GM21447 (cell line): Measurements from ENCODE around the gene ARF1.

ENCODE experiments used
- ATAC-seq: cut with Tn5 transposase; IDR thresholded peaks from one replicate; pipeline ENCODE4 v1.9.1; 2021; ENCODE audit not compliant: unreplicated experiment

Gene ARF1

DNA sequence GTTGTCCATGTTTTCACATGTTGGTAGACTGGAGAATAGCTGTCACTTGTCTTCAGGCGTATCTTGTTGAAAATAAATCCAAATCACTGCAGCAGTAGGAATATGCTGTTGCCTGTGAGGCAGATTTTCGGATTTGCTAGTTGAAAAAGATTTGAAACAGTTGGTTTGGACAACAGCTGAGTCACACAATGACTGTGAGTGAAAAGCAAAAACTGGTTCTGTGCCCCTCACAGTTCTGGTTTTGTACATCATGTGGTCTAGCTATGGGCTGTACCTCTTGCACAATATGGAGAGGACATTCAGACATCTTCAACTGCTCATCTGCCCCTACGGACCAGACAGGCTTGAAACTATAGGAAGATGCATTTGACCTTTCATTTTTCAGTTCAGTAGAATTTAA is 1.8 kb downstream of the ARF1 start:
- no peak for ATAC-seq

DNA sequence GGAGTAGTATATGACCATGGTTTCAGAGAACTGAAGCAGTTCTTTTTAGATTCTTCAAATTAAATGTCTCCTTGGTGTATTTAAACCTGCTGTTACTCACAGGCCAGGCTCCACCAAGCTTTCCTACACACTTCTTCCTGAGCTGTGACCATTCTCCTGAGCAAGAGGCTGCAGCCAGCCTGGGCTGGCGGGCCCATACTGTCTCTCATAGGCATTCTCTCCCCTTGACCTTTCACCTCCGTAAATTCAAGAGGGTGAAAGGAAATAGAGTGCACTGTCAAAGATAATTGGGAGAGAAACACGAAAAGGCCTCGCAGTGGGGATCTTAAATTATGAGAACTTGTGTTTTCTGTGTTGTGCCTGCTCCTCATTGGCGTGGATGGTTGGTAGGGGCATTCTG is 2.3 kb downstream of the ARF1 start:
- no peak for ATAC-seq

DNA sequence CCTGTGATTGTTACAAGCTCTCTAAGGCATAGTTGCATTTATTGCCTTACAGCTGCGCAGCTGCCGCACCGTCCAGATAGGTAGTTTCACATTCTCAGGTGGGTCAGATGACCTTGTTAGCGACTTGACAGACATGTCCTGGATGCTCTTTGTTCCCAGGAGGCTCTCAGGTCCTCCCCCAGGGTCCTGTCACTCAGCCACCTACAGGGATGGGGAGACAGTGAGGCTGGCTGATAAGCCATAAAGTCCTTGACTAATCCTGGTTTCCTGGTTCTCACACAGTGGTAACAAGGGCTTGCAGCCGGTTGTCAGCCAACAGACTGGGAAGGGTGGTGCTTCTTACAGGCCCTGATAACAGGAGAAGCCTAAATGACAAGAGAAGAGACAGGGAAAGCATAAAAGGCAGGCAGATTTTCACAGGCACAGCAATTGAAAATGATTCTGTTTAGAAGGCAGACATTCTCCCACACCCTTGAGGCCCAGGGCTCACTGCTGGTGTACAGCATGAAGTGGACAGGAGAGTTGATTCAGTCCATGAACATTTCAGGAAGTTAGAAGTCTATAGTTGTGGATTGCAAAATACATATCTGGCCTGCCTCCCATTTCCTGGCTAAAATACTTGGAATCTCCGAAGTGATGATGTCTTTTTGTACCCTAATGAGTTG is 2.9 kb downstream of the ARF1 start:
- no peak for ATAC-seq

GRCh38 chr1:228087771-228088251 is 5.3 kb downstream of the ARF1 start:
- ATAC-seq: no peak

- no peak for ATAC-seq
These were observed 6.3 kb downstream of the ARF1 start for GRCh38 chr1:228088586-228089498.

DNA sequence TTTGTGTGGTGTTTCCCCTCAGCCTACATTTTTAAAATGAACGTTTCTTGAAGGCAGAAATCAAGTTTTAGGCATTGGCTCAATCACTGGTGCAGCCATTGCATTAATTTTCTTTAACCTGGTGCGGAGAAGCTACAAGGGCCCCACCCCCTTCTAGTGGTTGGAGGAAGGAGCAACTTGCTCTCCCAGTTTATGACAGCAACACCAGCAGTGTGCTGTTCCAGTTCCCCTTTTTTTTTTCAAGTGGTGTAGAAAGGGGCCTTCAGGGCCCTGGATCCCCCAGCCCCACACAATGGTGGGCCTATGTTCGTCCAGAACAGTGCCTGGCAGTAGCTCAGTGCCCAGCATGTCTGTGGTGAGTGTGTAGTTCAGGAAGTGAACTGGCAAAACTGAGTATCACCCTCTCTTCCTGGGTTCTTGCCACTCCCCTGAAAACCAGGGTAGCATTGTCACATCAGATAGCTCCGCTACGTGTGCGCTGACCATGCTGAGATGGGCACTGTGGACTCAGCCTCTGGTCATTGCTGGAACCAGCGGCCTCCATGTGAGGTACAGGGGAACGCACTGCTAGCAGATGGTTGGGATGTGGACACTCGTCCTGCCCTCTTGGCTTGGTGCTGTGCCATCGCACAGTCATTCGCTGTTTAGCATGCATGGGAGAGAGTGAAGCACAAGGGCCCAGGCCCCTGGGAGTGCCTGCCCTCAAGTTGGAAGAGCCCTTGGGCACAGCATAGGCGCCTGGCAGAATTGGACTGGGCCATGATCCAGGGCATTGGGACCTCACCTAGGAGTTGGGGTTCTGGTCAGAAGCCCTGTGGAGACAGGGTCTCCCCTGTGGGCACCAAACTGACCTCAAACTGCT is 7.2 kb downstream of the ARF1 start:
- no peak for ATAC-seq

DNA sequence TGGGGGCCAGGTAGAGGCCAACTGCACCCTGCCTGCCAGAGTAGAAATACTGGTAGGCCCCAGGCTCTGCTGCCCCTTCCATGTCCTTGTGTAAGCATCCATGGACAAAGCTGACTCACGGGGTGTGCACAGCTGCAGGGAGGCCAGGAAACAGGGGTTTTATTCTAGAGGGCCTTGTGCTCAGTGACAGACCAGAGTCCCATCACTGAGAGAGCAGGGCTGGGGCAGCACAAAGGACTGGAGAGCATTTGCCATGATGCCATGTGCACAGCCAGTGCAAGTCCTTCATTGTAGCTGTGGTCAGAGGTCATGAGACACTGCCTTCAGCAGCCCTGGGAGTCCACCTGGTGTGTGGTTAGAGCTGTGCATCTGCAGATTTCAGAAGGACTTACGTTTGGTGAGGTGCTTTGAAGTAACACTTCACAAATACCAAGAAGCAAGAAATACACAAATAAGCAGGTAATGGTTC is 8.1 kb downstream of the ARF1 start:
- no peak for ATAC-seq

- no peak for ATAC-seq
These were observed 8.6 kb downstream of the ARF1 start for GRCh38 chr1:228091084-228091483.

- no peak for ATAC-seq
These were observed 10.0 kb downstream of the ARF1 start for GRCh38 chr1:228092342-228093049.

GRCh38 chr1:228093050-228093906 is 10.8 kb downstream of the ARF1 start:
- no peak for ATAC-seq

DNA sequence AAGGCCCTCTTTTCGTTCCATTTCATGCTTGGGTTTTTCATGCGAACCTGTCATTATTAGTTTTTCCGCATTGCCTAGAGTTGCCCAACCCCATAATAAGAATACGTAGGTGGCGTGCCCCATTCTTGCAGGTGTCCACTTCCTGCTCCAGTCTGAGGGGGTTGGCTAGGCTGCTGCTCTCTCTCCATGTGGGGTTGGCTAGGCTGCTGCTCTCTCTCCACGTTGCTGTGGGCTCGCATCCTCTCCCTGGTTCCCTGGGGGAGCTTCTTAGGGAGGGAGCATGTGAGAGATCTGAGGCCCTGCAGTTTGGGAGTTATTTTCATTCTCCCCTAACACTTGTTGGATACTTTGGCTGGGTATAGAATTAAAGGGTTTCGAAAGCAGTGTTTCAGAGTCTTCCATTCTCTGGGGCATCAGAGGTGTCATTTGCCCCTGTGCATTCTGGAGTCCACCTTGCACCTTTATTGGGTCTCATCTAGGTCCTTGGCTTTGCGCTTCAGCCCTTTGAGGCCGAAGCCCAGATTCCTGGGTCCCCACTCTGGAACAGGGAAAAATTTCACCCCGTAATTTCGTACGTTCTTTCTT is 12.0 kb downstream of the ARF1 start:
- ATAC-seq: no peak

DNA sequence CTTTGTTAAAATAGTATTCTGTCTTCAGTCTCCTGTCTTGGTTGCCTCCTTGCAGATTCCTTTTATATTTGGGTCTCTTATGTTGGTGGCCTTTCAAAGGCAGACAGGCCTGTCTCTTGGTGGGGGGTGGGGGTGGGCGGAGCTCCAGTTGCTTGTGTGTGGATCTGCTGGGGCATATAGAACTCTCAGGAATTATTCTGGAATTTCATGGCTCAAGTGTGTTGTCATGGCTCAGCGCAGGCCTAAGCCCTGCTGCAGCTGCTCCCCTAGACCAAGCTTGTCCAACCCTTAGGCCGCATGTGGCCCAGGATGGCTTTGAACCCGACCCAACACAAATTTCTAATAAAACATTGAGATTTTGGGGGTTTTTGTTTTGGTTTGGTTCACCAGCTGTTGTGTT is 12.7 kb downstream of the ARF1 start:
- no peak for ATAC-seq

GRCh38 chr1:228095938-228096337 is 13.4 kb downstream of the ARF1 start:
- no peak for ATAC-seq

DNA sequence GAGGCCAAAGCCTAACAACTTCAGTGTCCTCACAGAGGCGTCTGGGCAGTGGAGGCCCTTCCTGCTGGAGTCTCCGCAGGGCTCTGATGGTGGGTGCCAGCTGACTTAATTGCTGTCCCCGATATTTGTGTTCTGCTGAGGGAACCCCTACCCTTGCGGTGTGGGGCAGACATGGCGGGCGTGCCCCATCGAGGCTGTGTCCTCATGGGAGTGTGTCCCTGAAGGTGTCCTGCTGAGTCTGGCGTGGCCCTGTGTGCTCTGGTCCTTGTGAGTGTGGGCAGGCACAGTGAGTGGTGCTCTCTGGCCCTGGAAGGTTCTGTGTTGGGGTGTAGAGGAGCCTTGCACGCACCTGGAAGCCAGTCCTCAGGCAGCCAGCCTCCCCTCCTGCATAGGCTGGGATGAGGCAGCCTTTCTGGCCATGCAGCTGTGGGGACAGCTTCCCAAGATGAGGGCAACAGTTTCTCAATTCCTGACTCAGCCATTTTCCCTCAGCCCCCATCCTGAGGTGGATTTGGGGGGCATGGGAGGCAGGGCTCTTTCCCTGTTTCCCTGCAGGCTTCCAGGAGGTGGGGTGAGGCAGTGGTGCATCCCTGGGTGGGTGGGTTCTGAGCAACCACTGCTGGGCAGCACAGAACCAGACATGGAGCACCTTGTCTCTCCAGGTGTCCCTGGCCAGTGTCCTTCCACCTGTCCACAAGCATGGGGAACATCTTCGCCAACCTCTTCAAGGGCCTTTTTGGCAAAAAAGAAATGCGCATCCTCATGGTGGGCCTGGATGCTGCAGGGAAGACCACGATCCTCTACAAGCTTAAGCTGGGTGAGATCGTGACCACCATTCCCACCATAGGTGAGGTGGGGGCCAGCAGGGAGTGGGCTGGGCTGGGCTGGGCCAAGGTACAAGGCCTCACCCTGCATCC is 14.2 kb downstream of the ARF1 start:
- no peak for ATAC-seq

GRCh38 chr1:228097333-228098081 is 15.0 kb downstream of the ARF1 start:
- no peak for ATAC-seq

DNA sequence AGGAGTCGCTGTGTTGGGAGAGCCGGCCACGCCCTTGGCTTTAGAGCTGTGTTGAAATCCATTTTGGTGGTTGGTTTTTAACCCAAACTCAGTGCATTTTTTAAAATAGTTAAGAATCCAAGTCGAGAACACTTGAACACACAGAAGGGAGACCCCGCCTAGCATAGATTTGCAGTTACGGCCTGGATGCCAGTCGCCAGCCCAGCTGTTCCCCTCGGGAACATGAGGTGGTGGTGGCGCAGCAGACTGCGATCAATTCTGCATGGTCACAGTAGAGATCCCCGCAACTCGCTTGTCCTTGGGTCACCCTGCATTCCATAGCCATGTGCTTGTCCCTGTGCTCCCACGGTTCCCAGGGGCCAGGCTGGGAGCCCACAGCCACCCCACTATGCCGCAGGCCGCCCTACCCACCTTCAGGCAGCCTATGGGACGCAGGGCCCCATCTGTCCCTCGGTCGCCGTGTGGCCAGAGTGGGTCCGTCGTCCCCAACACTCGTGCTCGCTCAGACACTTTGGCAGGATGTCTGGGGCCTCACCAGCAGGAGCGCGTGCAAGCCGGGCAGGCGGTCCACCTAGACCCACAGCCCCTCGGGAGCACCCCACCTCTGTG is 15.9 kb downstream of the ARF1 start:
- no peak for ATAC-seq

DNA sequence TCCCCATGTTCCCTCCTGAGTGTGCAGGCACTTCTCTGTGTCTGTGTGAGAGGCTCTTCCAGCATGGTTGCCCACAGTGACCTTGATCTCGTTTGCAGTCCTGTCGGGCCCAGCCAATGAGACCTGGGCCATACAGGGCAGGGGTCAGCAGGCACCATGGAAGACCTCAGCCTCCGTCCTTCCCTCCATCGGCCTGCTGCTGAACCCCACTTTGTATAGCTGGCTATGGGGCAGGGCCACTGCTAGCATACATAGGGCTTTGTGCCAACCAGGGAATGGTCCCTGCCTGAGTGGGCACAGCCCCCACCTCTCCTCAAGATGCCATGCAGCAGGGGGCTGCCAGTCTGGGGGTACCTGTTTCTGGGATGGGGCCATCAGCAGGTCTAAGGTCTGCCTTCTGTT is 16.8 kb downstream of the ARF1 start:
- no peak for ATAC-seq
